Smooth muscle cell (in vitro differentiated cells): ENCODE measurements around the gene SPOCK3. TPM values are rescaled to one million over a fixed set of nuclear protein-coding genes. Genes with fewer than 3 reads are reported as not detected.

Experiments
- DNase-seq: peaks from one replicate; lab custom pipeline; 2025; ENCODE audit not compliant: unreplicated experiment; lab: John Stamatoyannopoulos, UW
- H2AFZ ChIP-seq: fragments of 200-600 bp; sonication (generic); 2 replicates; pipeline ENCODE4 v1.6.0; 2016; ENCODE audit warnings: antibody characterized with exemption, low read depth, mild to moderate bottlenecking
- H3F3A ChIP-seq: fragments of 200-600 bp; sonication (generic); 2 replicates; pipeline ENCODE4 v1.6.0; 2017; ENCODE audit warnings: antibody characterized with exemption, low read depth
- H3K27ac ChIP-seq: fragments of 200-600 bp; sonication (generic); 2 replicates; pipeline ENCODE4 v1.5.1; 2016; ENCODE audit warnings: low read depth, mild to moderate bottlenecking
- H3K27me3 ChIP-seq: fragments of 200-600 bp; sonication (generic); 2 replicates; pipeline ENCODE4 v1.6.1; 2016; ENCODE audit warnings: low read depth, mild to moderate bottlenecking
- H3K36me3 ChIP-seq: fragments of 200-600 bp; sonication (generic); 2 replicates; pipeline ENCODE4 v1.5.1; 2016; ENCODE audit warnings: low read depth
- H3K4me1 ChIP-seq: fragments of 200-600 bp; sonication (generic); 2 replicates; pipeline ENCODE4 v1.5.1; 2016; ENCODE audit warnings: low read depth
- H3K4me2 ChIP-seq: fragments of 200-600 bp; sonication (generic); 2 replicates; pipeline ENCODE4 v1.6.0; 2016; ENCODE audit warnings: mild to moderate bottlenecking
- H3K4me3 ChIP-seq: fragments of 200-600 bp; sonication (generic); 2 replicates; pipeline ENCODE4 v1.5.1; 2016; ENCODE audit warnings: mild to moderate bottlenecking
- H3K79me2 ChIP-seq: fragments of 200-600 bp; sonication (generic); 2 replicates; pipeline ENCODE4 v1.6.0; 2016; ENCODE audit warnings: low read depth, mild to moderate bottlenecking
- H3K9ac ChIP-seq: fragments of 200-600 bp; sonication (generic); 2 replicates; pipeline ENCODE4 v1.6.0; 2016; ENCODE audit warnings: low read depth
- H3K9me3 ChIP-seq: fragments of 200-600 bp; sonication (generic); replicated peaks from 2 replicates; pipeline ENCODE4 v1.5.1; 2016; ENCODE audit warnings: low read depth
- H4K20me1 ChIP-seq: fragments of 200-600 bp; sonication (generic); 2 replicates; pipeline ENCODE4 v1.6.0; 2016; ENCODE audit warnings: low read depth
- CTCF ChIP-seq: fragments of 200-600 bp; sonication (generic); IDR thresholded peaks from 2 replicates; pipeline ENCODE4 v1.5.1; 2017; ENCODE audit warnings: borderline replicate concordance, mild to moderate bottlenecking, antibody characterized with exemption; ENCODE audit not compliant: insufficient read depth, poor library complexity, severe bottlenecking
- WGBS: methylation state at CpG from one replicate; pipeline ENCODE4 v1.1.7; 2016; ENCODE audit warnings: low lambda C conversion rate; 5-methylcytosine and 5-hydroxymethylcytosine counted together
- polyA plus RNA-seq: library from polyadenylated mRNA; unstranded; fragments of >200 nt; fragmentation: Nextera tagmentation; extraction: Ambion mirVana; gene quantifications from 2 replicates; pipeline ENCODE4 v1.2.1, GENCODE V29; 2016
- total RNA-seq: library from RNA; depleted of rRNA; stranded (reverse); fragments of >200 nt; gene quantifications from 2 replicates; pipeline ENCODE4 v1.2.3, GENCODE V29; 2014

The SPOCK3 gene
- total and polyA plus RNA-seq, 2 experiments from 2014 or later: 0.49 TPM; not detected in 1

- Histone ChIP-seq H3K79me2 (no peaks in the 10 kb centered on the region), H3F3A (no peaks in the 10 kb centered on the region), H4K20me1 (no peaks in the 10 kb centered on the region), H3K4me1 (no peaks in the 10 kb centered on the region), H3K9me3 (no peaks in the 10 kb centered on the region), H2AFZ (no peak overlapping the region), H3K36me3 (no peaks in the 10 kb centered on the region), H3K4me3 (no peak overlapping the region), H3K9ac (no peak overlapping the region), H3K27me3 (no peaks in the 10 kb centered on the region), H3K4me2 (no peak overlapping the region), H3K27ac (no peak overlapping the region)
- WGBS: 93% methylated on average over 2 of the region's 2 CpGs
- DNase-seq: no peak
- TF ChIP-seq CTCF: no peak
Measured at GRCh38 chr4:167143018-167143417, 91.3 kb downstream of the SPOCK3 start.

- no peaks in the 10 kb centered on the region for H3K9me3 ChIP-seq
- 91% methylated on average over 2 of the region's 2 CpGs for WGBS
- no peak overlapping the region for H3K27ac ChIP-seq
- TF ChIP-seq CTCF: no peak
- no peak for DNase-seq
- no peaks in the 10 kb centered on the region for H3K4me1 ChIP-seq
- no peak overlapping the region for H3K9ac ChIP-seq
- H2AFZ ChIP-seq: no peak overlapping the region
- no peaks in the 10 kb centered on the region for H3K27me3 ChIP-seq
- no peak overlapping the region for H3K4me3 ChIP-seq
- no peaks in the 10 kb centered on the region for H3K36me3 ChIP-seq
- H4K20me1 ChIP-seq: no peaks in the 10 kb centered on the region
- H3K4me2 ChIP-seq: no peak overlapping the region
- no peaks in the 10 kb centered on the region for H3K79me2 ChIP-seq
- H3F3A ChIP-seq: no peaks in the 10 kb centered on the region
Measured at GRCh38 chr4:167136270-167136669, 98.0 kb downstream of the SPOCK3 start.

- Histone ChIP-seq H3K27me3 (no peaks in the 10 kb centered on the region), H3K9me3 (no peaks in the 10 kb centered on the region), H3K79me2 (no peaks in the 10 kb centered on the region), H3K4me2 (no peak overlapping the region), H3K9ac (no peak overlapping the region), H2AFZ (no peak overlapping the region), H3K27ac (no peak overlapping the region), H3K4me3 (no peak overlapping the region), H4K20me1 (no peaks in the 10 kb centered on the region), H3K36me3 (no peaks in the 10 kb centered on the region), H3F3A (no peaks in the 10 kb centered on the region), H3K4me1 (no peaks in the 10 kb centered on the region)
- TF ChIP-seq CTCF: no peak
- DNase-seq: no peak
- 75% methylated on average over 1 of the region's 1 CpG for WGBS
Measured at GRCh38 chr4:167129146-167129545, 105.1 kb downstream of the SPOCK3 start.

GRCh38 chr4:167119392-167119791, 114.9 kb downstream of the SPOCK3 start:
- TF ChIP-seq CTCF: no peak
- Histone ChIP-seq H2AFZ (no peak overlapping the region), H3K36me3 (no peaks in the 10 kb centered on the region), H4K20me1 (no peaks in the 10 kb centered on the region), H3F3A (no peaks in the 10 kb centered on the region), H3K4me1 (no peaks in the 10 kb centered on the region), H3K9me3 (no peaks in the 10 kb centered on the region), H3K27ac (no peak overlapping the region), H3K4me2 (no peak overlapping the region), H3K79me2 (no peaks in the 10 kb centered on the region), H3K9ac (no peak overlapping the region), H3K4me3 (no peak overlapping the region), H3K27me3 (no peaks in the 10 kb centered on the region)
- WGBS: 68% methylated on average over 2 of the region's 2 CpGs
- DNase-seq: no peak
